IMR-90 (cell line): ENCODE measurements around the gene ITGA3. TPM values are rescaled to one million over a fixed set of nuclear protein-coding genes. Genes with fewer than 3 reads are reported as not detected.

Experiments
- ATAC-seq: fragments of 200-7000 bp; cut with Tn5 transposase; 2 replicates; pipeline ENCODE4 v1.9.1; 2020; ENCODE audit warnings: low read depth, mild to moderate bottlenecking, moderate library complexity
- BruUV-seq: library from RNA; stranded (reverse); fragments of 400-500 nt; replicated peaks from 2 replicates; lab custom pipeline; 2021; lab: Mats Ljungman, UMichigan
- CTCF ChIA-PET: fragments of 300-600 bp; formaldehyde crosslinking; extraction: SDS; loops from one replicate; lab custom pipeline; 2021; ENCODE audit warnings: antibody characterized with exemption; lab: Yijun Ruan, JAX
- POLR2A ChIA-PET: fragments of 300-600 bp; sonication (Branson Sonifier 250); formaldehyde crosslinking; loops from one replicate; lab custom pipeline; 2022; ENCODE audit warnings: antibody characterized with exemption; ENCODE audit not compliant: unreplicated experiment; lab: Charles Lee
- DNase-seq: peaks from one replicate; pipeline ENCODE4 v3.0.0; 2013
- H2AFZ ChIP-seq: replicated peaks from 2 replicates; pipeline ENCODE3; 2013; ENCODE audit warnings: low read length, mild to moderate bottlenecking; ENCODE audit not compliant: poor library complexity
- H2AK5ac ChIP-seq: 2 replicates; pipeline ENCODE4 v1.6.1; 2013; ENCODE audit warnings: low read depth, low read length, inconsistent platforms
- H2AK9ac ChIP-seq: replicated peaks from 2 replicates; pipeline ENCODE3; 2013; ENCODE audit warnings: mild to moderate bottlenecking, low read depth, low read length, moderate library complexity; ENCODE audit not compliant: poor library complexity
- H2BK120ac ChIP-seq: 2 replicates; pipeline ENCODE4 v1.6.1; 2013; ENCODE audit warnings: low read depth, low read length, inconsistent platforms
- H2BK15ac ChIP-seq: 3 replicates; pipeline ENCODE4 v1.6.1; 2013; ENCODE audit warnings: low read depth, low read length, inconsistent platforms
- H2BK20ac ChIP-seq: 2 replicates; pipeline ENCODE4 v1.6.1; 2013; ENCODE audit warnings: low read depth, mild to moderate bottlenecking, inconsistent platforms, low read length, moderate library complexity
- H2BK5ac ChIP-seq: 2 replicates; pipeline ENCODE4 v1.6.1; 2013; ENCODE audit warnings: mild to moderate bottlenecking, low read depth, low read length, inconsistent platforms; ENCODE audit not compliant: poor library complexity, severe bottlenecking
- H3K14ac ChIP-seq: replicated peaks from 2 replicates; pipeline ENCODE4 v1.6.1; 2013; ENCODE audit warnings: low read depth, low read length, inconsistent platforms
- H3K18ac ChIP-seq: 2 replicates; pipeline ENCODE4 v1.6.1; 2013; ENCODE audit warnings: low read depth, low read length, control low read depth
- H3K23ac ChIP-seq: 2 replicates; pipeline ENCODE4 v1.6.1; 2013; ENCODE audit warnings: low read depth, low read length, inconsistent platforms
- H3K27ac ChIP-seq: 2 replicates; pipeline ENCODE4 v1.5.1; 2013; ENCODE audit warnings: mild to moderate bottlenecking, control low read depth, low read length; ENCODE audit not compliant: insufficient read depth
- H3K27me3 ChIP-seq: 2 replicates; pipeline ENCODE4 v1.6.1; 2013; ENCODE audit warnings: low read length; ENCODE audit not compliant: control insufficient read depth, insufficient read depth
- H3K36me3 ChIP-seq: 2 replicates; pipeline ENCODE4 v1.6.1; 2013; ENCODE audit warnings: low read length, mixed read lengths; ENCODE audit not compliant: control insufficient read depth, insufficient read depth
- H3K4ac ChIP-seq: 2 replicates; pipeline ENCODE4 v1.6.1; 2013; ENCODE audit warnings: low read depth, low read length, inconsistent platforms
- H3K4me1 ChIP-seq: 2 replicates; pipeline ENCODE4 v1.6.1; 2013; ENCODE audit warnings: low read length, mixed read lengths; ENCODE audit not compliant: control insufficient read depth, insufficient read depth
- H3K4me2 ChIP-seq: 2 replicates; pipeline ENCODE4 v1.6.1; 2013; ENCODE audit warnings: low read depth, mild to moderate bottlenecking, control low read depth, low read length, moderate library complexity
- H3K4me3 ChIP-seq: 2 replicates; pipeline ENCODE4 v1.5.1; 2013; ENCODE audit warnings: low read depth, mild to moderate bottlenecking, control low read depth, low read length, moderate library complexity; ENCODE audit not compliant: insufficient read depth
- H3K56ac ChIP-seq: 2 replicates; pipeline ENCODE4 v1.6.1; 2013; ENCODE audit warnings: low read length, inconsistent platforms; ENCODE audit not compliant: insufficient read depth; ENCODE audit errors: extremely low read depth
- H3K79me1 ChIP-seq, 2 experiments: 2 replicates each; pipeline ENCODE4 v1.6.1; 2013; ENCODE audit warnings: low read length in 2 of 2, inconsistent platforms in 1 of 2, low read depth in 1 of 2
- H3K9ac ChIP-seq: 2 replicates; pipeline ENCODE4 v1.6.1; 2013; ENCODE audit warnings: low read depth, low read length, control low read depth
- H3K9me1 ChIP-seq: 2 replicates; pipeline ENCODE4 v1.6.1; 2013; ENCODE audit warnings: low read length, inconsistent platforms; ENCODE audit not compliant: insufficient read depth
- H3K9me3 ChIP-seq: 2 replicates; pipeline ENCODE4 v1.6.1; 2013; ENCODE audit warnings: low read length; ENCODE audit not compliant: control insufficient read depth, insufficient read depth
- H4K20me1 ChIP-seq: 2 replicates; pipeline ENCODE4 v1.6.1; 2013; ENCODE audit warnings: low read length, inconsistent platforms; ENCODE audit not compliant: insufficient read depth
- H4K5ac ChIP-seq: 2 replicates; pipeline ENCODE4 v1.6.1; 2013; ENCODE audit warnings: mild to moderate bottlenecking, low read depth, low read length, control low read depth
- H4K8ac ChIP-seq, 2 experiments: 2 replicates each; pipeline ENCODE4 v1.6.1; 2013; ENCODE audit warnings: low read depth in 2 of 2, low read length in 2 of 2, control low read depth in 1 of 2, inconsistent platforms in 1 of 2
- H4K91ac ChIP-seq: 2 replicates; pipeline ENCODE4 v1.6.1; 2013; ENCODE audit warnings: low read depth, low read length, inconsistent platforms; ENCODE audit not compliant: insufficient read depth
- BHLHE40 ChIP-seq: fragments of 150-350 bp; IDR thresholded peaks from 2 replicates; pipeline ENCODE4 v1.6.1; 2016; ENCODE audit warnings: mild to moderate bottlenecking, low read depth, low read length
- CEBPB ChIP-seq: IDR thresholded peaks from 2 replicates; pipeline ENCODE4 v1.6.1; 2012; ENCODE audit warnings: low read depth, low read length, improper control_type of control experiment
- CHD1 ChIP-seq: IDR thresholded peaks from 2 replicates; pipeline ENCODE4 v1.6.1; 2012; ENCODE audit warnings: low read depth, low read length, improper control_type of control experiment
- FOS ChIP-seq: fragments of 150-350 bp; IDR thresholded peaks from 2 replicates; pipeline ENCODE4 v1.6.1; 2016; ENCODE audit warnings: low read depth, low read length
- MAFK ChIP-seq: IDR thresholded peaks from 2 replicates; pipeline ENCODE4 v1.6.1; 2012; ENCODE audit warnings: low read depth, low read length, improper control_type of control experiment
- MAZ ChIP-seq: IDR thresholded peaks from 2 replicates; pipeline ENCODE4 v1.6.1; 2012; ENCODE audit warnings: low read depth, mild to moderate bottlenecking, low read length, improper control_type of control experiment, moderate library complexity, borderline replicate concordance
- MXI1 ChIP-seq: IDR thresholded peaks from 2 replicates; pipeline ENCODE4 v1.6.1; 2012; ENCODE audit warnings: low read depth, mild to moderate bottlenecking, low read length, moderate library complexity, borderline replicate concordance
- NFE2L2 ChIP-seq: fragments of 150-350 bp; IDR thresholded peaks from 2 replicates; pipeline ENCODE4 v1.6.1; 2016; ENCODE audit warnings: low read depth, mild to moderate bottlenecking, low read length
- POLR2A ChIP-seq: IDR thresholded peaks from 2 replicates; pipeline ENCODE4 v1.6.1; 2012; ENCODE audit warnings: mild to moderate bottlenecking, low read depth, low read length
- RAD21 ChIP-seq: IDR thresholded peaks from 2 replicates; pipeline ENCODE4 v1.6.1; 2012; ENCODE audit warnings: low read length, improper control_type of control experiment
- RCOR1 ChIP-seq: IDR thresholded peaks from 2 replicates; pipeline ENCODE4 v1.6.1; 2012; ENCODE audit warnings: mild to moderate bottlenecking, low read length, improper control_type of control experiment; ENCODE audit not compliant: insufficient replicate concordance
- RFX5 ChIP-seq: IDR thresholded peaks from 2 replicates; pipeline ENCODE4 v1.8.0; 2012; ENCODE audit warnings: low read depth, mild to moderate bottlenecking, low read length, moderate library complexity
- SMC3 ChIP-seq: fragments of 150-350 bp; IDR thresholded peaks from 2 replicates; pipeline ENCODE4 v1.6.1; 2016; ENCODE audit warnings: low read depth, mild to moderate bottlenecking, antibody characterized with exemption, low read length, moderate library complexity
- WGBS, 2 experiments: methylation state at CpG; one replicate each; pipeline versions ENCODE4 v1.1.5 to v1.1.7; 2013; ENCODE audit warnings: missing lambda C conversion rate in 2 of 2; ENCODE audit not compliant: insufficient read length in 1 of 2; ENCODE audit errors: extremely low coverage in 2 of 2; 5-methylcytosine and 5-hydroxymethylcytosine counted together
- dilution Hi-C: fragments of 300-500 bp; cut with HindIII; formaldehyde crosslinking; loops from one replicate; pipeline ENCODE4 v1.14.3; 2018; ENCODE audit warnings: low sequenced_read_pairs; ENCODE audit not compliant: unreplicated experiment
- in situ Hi-C: fragments of 300-500 bp; cut with MboI; formaldehyde crosslinking; loops from 3 replicates; pipeline ENCODE4 v1.14.3; 2019; ENCODE audit warnings: low sequenced_read_pairs, inconsistent platforms, mixed read lengths
- intact Hi-C: fragments of 100-400 bp; cut with micrococcal nuclease; formaldehyde crosslinking; loops from 2 replicates; pipeline ENCODE4 v1.10.0; 2022
- polyA plus RNA-seq, 3 experiments: library from polyadenylated mRNA; depleted of rRNA; stranded (reverse); fragments of >200 nt; gene quantifications; 2 replicates each; pipeline ENCODE4 v1.2.3, GENCODE V29; 2012; ENCODE audit warnings: low replicate concordance in 1 of 3
- total RNA-seq: library from RNA; depleted of rRNA; stranded (reverse); fragments of >200 nt; gene quantifications from 2 replicates; pipeline ENCODE4 v1.2.3, GENCODE V29; 2012
- TF ChIP-seq, protein P1 (sequence below): conservative IDR thresholded peaks from 2 replicates; pipeline ENCODE4 v1.5.1; 2012; ENCODE audit warnings: mild to moderate bottlenecking, low read depth, low read length, improper control_type of control experiment
- TF ChIP-seq, protein P2 (sequence below): fragments of 150-350 bp; IDR thresholded peaks from 2 replicates; pipeline ENCODE4 v1.6.1; 2016; ENCODE audit warnings: low read depth, mild to moderate bottlenecking, low read length, moderate library complexity, borderline replicate concordance
- TF ChIP-seq, protein P3 (sequence below): fragments of 150-350 bp; IDR thresholded peaks from 2 replicates; pipeline ENCODE4 v1.6.1; 2017; ENCODE audit warnings: mild to moderate bottlenecking, antibody characterized with exemption, low read length, low read depth

ITGA3 gene
- total and polyA plus RNA-seq, 2 of the 4 experiments (the other 2 are of a cell fraction) = 78.0 to 202 TPM

DNA sequence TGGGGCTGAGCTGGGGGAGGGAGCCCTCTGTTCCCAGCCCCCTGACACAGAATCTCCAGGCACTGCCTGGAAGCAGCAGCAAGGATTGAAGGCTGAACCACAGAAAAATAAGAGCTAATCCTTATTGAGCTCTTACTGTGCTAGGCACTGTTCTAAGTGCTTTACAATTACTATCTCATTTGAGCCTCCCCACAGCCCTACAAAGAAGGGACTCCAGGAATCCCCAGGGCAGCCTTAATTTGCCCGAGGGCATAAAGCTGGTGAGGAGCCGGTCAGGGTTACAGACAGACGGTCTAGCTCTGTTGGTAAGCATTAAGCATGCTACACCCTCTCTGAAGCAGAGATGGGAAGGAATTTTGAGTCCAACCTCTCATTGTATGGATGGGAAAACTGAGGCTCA, 67.0 kb downstream of the ITGA3 start:
- Histone ChIP-seq H3K23ac (peak overlapping the region; percentile 4; the same call in 1 of the 2 replicates), H3K14ac (peak overlapping the region; percentile 92), H3K27me3 (no peaks in the 10 kb centered on the region), H3K79me1 (peaks cover 0 to 8% of the 10 kb centered on the region in 2 experiments; a peak in 2 of 4 replicates), H3K27ac (peak overlapping the region; percentile 29; the same call in 1 of the 2 replicates), H3K4me2 (no peak overlapping the region; the same call in 1 of the 2 replicates), H3K9me1 (peaks cover 18% of the 10 kb centered on the region), H3K4me1 (peaks cover 10% of the 10 kb centered on the region), H3K56ac (peak overlapping the region; percentile 24; the same call in 1 of the 2 replicates), H4K20me1 (no peaks in the 10 kb centered on the region), H2AFZ (no peak overlapping the region), H2BK120ac (peak overlapping the region; percentile 71), H3K9me3 (no peaks in the 10 kb centered on the region), H4K91ac (peak overlapping the region; percentile 59; the same call in 1 of the 2 replicates), H3K9ac (0 out of 2 replicates have a peak overlapping the region, but pooled peaks have one; percentile 26), H4K5ac (peak overlapping the region; percentile 93; the same call in 1 of the 2 replicates), H3K4ac (peak overlapping the region; percentile 84), H2AK5ac (peak overlapping the region; percentile 73), H3K4me3 (no peak overlapping the region), H2BK15ac (0 out of 3 replicates have a peak overlapping the region, but pooled peaks have one; percentile 72), H2BK20ac (no peak overlapping the region), H2AK9ac (peak overlapping the region; percentile 74), H3K18ac (peak overlapping the region; percentile 6; the same call in 1 of the 2 replicates), H2BK5ac (no peak overlapping the region), H3K36me3 (peaks cover 4% of the 10 kb centered on the region; the same call in 1 of the 2 replicates), H4K8ac (peak overlapping the region; percentile 58 to 98; a peak in 3 of 4 replicates)
- TF ChIP-seq POLR2A (no peak), CEBPB (no peak), RCOR1 (no peak), MAZ (no peak), MXI1 (no peak), BHLHE40 (no peak), RFX5 (no peak), MAFK (no peak), FOS (no peak), CHD1 (no peak), NFE2L2 (no peak), SMC3 (no peak), RAD21 (no peak)
- TF ChIP-seq, protein P1, sequence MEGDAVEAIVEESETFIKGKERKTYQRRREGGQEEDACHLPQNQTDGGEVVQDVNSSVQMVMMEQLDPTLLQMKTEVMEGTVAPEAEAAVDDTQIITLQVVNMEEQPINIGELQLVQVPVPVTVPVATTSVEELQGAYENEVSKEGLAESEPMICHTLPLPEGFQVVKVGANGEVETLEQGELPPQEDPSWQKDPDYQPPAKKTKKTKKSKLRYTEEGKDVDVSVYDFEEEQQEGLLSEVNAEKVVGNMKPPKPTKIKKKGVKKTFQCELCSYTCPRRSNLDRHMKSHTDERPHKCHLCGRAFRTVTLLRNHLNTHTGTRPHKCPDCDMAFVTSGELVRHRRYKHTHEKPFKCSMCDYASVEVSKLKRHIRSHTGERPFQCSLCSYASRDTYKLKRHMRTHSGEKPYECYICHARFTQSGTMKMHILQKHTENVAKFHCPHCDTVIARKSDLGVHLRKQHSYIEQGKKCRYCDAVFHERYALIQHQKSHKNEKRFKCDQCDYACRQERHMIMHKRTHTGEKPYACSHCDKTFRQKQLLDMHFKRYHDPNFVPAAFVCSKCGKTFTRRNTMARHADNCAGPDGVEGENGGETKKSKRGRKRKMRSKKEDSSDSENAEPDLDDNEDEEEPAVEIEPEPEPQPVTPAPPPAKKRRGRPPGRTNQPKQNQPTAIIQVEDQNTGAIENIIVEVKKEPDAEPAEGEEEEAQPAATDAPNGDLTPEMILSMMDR = no peak
- TF ChIP-seq, protein P2, sequence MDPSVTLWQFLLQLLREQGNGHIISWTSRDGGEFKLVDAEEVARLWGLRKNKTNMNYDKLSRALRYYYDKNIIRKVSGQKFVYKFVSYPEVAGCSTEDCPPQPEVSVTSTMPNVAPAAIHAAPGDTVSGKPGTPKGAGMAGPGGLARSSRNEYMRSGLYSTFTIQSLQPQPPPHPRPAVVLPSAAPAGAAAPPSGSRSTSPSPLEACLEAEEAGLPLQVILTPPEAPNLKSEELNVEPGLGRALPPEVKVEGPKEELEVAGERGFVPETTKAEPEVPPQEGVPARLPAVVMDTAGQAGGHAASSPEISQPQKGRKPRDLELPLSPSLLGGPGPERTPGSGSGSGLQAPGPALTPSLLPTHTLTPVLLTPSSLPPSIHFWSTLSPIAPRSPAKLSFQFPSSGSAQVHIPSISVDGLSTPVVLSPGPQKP = no peak
- TF ChIP-seq, protein P3, sequence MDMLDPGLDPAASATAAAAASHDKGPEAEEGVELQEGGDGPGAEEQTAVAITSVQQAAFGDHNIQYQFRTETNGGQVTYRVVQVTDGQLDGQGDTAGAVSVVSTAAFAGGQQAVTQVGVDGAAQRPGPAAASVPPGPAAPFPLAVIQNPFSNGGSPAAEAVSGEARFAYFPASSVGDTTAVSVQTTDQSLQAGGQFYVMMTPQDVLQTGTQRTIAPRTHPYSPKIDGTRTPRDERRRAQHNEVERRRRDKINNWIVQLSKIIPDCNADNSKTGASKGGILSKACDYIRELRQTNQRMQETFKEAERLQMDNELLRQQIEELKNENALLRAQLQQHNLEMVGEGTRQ = no peak
- no peak for DNase-seq
- WGBS, 2 experiments = no CpG with 5 or more reads among the region's 3 CpGs
- no peak for ATAC-seq
- dilution Hi-C loops = no loop called here
- intact Hi-C loops = no loop called here
- BruUV-seq = no TSS peak
- in situ Hi-C loops = no loop called here
- CTCF ChIA-PET = interaction anchor here (1.2 kb wide), 1 partner anchor 9 kb away, joined by 4 read pairs; no protein-coding TSS in a partner anchor
- POLR2A ChIA-PET = no interaction called here
